ENCODE data around the gene PPARA.

DNA sequence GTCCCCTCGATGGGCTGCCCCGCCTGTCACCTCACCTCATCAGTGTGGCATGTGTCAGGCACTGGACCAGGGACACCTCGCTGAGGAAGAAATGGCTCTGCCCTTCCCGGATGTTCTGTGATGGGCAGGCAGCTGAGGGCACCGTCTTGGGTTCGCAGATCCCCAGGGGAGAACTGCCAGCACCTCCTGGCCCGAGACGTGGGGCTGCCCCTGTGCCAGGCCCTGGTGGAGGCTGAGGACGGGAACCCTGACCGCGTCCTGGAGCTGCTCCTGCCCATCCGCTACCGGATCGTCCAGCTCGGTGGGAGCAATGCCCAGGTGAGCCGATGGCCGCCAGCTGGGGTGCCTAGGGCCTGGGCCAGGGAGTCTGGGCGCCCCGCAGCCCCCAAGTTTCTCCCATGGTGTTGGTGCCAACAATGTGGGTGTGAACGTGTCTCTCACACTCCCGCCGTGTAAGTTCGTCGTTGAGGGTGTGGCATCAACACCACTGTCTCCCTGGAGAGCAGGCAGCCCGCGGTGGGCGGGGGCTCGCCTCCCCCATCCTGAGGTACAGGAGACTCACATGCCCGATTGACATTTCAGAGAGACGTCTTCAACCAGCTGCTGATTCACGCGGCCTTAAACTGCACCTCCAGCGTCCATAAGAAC, 139.0 kb downstream of the PPARA start:
- no peak for TF ChIP-seq POLR2AphosphoS5 (IDR thresholded peaks at IDR 0.05)
- no peak for TF ChIP-seq CTCF (IDR thresholded peaks at IDR 0.05; ENCODE audit: poor library complexity, severe bottlenecking)
